H1 (cell line): ENCODE measurements around the gene SYMPK. TPM values are rescaled to one million over a fixed set of nuclear protein-coding genes. Genes with fewer than 3 reads are reported as not detected.

Experiments
- CTCF ChIA-PET: fragments of 300-600 bp; sonication (Branson Sonifier 250); formaldehyde crosslinking; loops from one replicate; lab custom pipeline; 2021; ENCODE audit not compliant: partially characterized antibody; lab: Charles Lee
- POLR2A ChIA-PET: fragments of 300-600 bp; sonication (Branson Sonifier 250); formaldehyde crosslinking; loops from one replicate; lab custom pipeline; 2021; ENCODE audit warnings: inconsistent platforms; ENCODE audit not compliant: partially characterized antibody; lab: Charles Lee
- DNase-seq, 2 experiments: peaks; one replicate each; pipeline versions ENCODE4 v3.0.0 to v3.0.0-alpha.2; 2010 to 2022; ENCODE audit warnings: low spot score in 2 of 2, low read depth in 1 of 2, mixed read lengths in 1 of 2
- FAIRE-seq: peaks from 2 replicates; lab custom pipeline; 2011; peaks lifted over from hg19 to GRCh38; lab: Jason Lieb, UNC
- H2AFZ ChIP-seq: 2 replicates; pipeline ENCODE4 v1.8.1; 2012; ENCODE audit warnings: low read length, inconsistent platforms
- H2AK5ac ChIP-seq: 2 replicates; pipeline ENCODE4 v1.6.1; 2013; ENCODE audit warnings: low read depth, low read length
- H2BK120ac ChIP-seq: replicated peaks from 2 replicates; pipeline ENCODE3; 2013; ENCODE audit warnings: low read depth, low read length, inconsistent platforms
- H2BK12ac ChIP-seq: 2 replicates; pipeline ENCODE4 v1.6.1; 2013; ENCODE audit warnings: low read depth, low read length
- H2BK15ac ChIP-seq: 2 replicates; pipeline ENCODE4 v1.6.1; 2013; ENCODE audit warnings: low read length
- H2BK20ac ChIP-seq: 2 replicates; pipeline ENCODE4 v1.6.1; 2013; ENCODE audit warnings: low read length
- H2BK5ac ChIP-seq: 2 replicates; pipeline ENCODE4 v1.6.1; 2013; ENCODE audit warnings: low read depth, low read length
- H3K14ac ChIP-seq: 2 replicates; pipeline ENCODE4 v1.6.1; 2013; ENCODE audit warnings: inconsistent platforms; ENCODE audit not compliant: insufficient read length
- H3K18ac ChIP-seq: 2 replicates; pipeline ENCODE4 v1.6.1; 2013; ENCODE audit warnings: low read length; ENCODE audit errors: extremely low read depth
- H3K23ac ChIP-seq: 2 replicates; pipeline ENCODE4 v1.6.1; 2013; ENCODE audit warnings: inconsistent platforms; ENCODE audit not compliant: insufficient read length
- H3K23me2 ChIP-seq: 2 replicates; pipeline ENCODE4 v1.6.1; 2013; ENCODE audit warnings: low read depth, low read length
- H3K27ac ChIP-seq: 2 replicates; pipeline ENCODE4 v1.6.1; 2011; ENCODE audit warnings: low read depth, low read length, inconsistent platforms
- H3K27me3 ChIP-seq, 4 experiments: replicated peaks in 1 of 4; 1 replicate in 1 of 4; 2 replicates in 3 of 4; pipeline versions ENCODE4 v1.6.1 to v1.8.1; 2011 to 2013; ENCODE audit warnings: low read length in 3 of 4, mild to moderate bottlenecking in 3 of 4, inconsistent platforms in 2 of 4, mixed read lengths in 2 of 4, moderate library complexity in 1 of 4; ENCODE audit not compliant: control insufficient read depth in 3 of 4, insufficient read depth in 3 of 4; ENCODE audit errors: extremely low read depth in 1 of 4
- H3K36me3 ChIP-seq, 4 experiments: 2 replicates each; pipeline versions ENCODE4 v1.6.1 to v1.8.1; 2011 to 2013; ENCODE audit warnings: mild to moderate bottlenecking in 4 of 4, low read length in 3 of 4, moderate library complexity in 2 of 4, control low read depth in 1 of 4, inconsistent platforms in 1 of 4; ENCODE audit not compliant: insufficient read depth in 4 of 4, control insufficient read depth in 2 of 4
- H3K4ac ChIP-seq: replicated peaks from 2 replicates; pipeline ENCODE3; 2013; ENCODE audit warnings: low read length, low read depth, mixed read lengths, inconsistent platforms; ENCODE audit not compliant: insufficient read length
- H3K4me1 ChIP-seq, 4 experiments: replicated peaks in 1 of 4; 1 replicate in 1 of 4; 2 replicates in 3 of 4; pipeline versions ENCODE4 v1.6.1 to v1.8.1; 2011 to 2013; ENCODE audit warnings: low read length in 3 of 4, inconsistent platforms in 2 of 4, mixed read lengths in 1 of 4; ENCODE audit not compliant: insufficient read depth in 4 of 4, control insufficient read depth in 3 of 4
- H3K4me2 ChIP-seq, 2 experiments: 2 replicates each; pipeline versions ENCODE4 v1.6.1 to v1.8.1; 2011 to 2013; ENCODE audit warnings: low read depth in 2 of 2, low read length in 2 of 2, control low read depth in 1 of 2, inconsistent platforms in 1 of 2, mild to moderate bottlenecking in 1 of 2; ENCODE audit not compliant: insufficient read depth in 1 of 2
- H3K4me3 ChIP-seq, 4 experiments: fragments of 200-600, 300-600 bp in 1 of 4; sonication (generic), shearing (Covaris generic), sonication (Bioruptor Twin) in 1 of 4; 2 replicates each; pipeline versions ENCODE4 v1.5.1 to v1.8.1; 2011 to 2016; ENCODE audit warnings: low read length in 4 of 4, low read depth in 3 of 4, control low read depth in 2 of 4, inconsistent platforms in 2 of 4, mild to moderate bottlenecking in 2 of 4, mixed read lengths in 1 of 4, moderate library complexity in 1 of 4; ENCODE audit not compliant: insufficient read depth in 2 of 4; ENCODE audit errors: extremely low read depth in 1 of 4
- H3K56ac ChIP-seq: replicated peaks from 2 replicates; pipeline ENCODE3; 2013; ENCODE audit warnings: low read depth, mild to moderate bottlenecking, mixed read lengths, low read length, inconsistent platforms; ENCODE audit not compliant: insufficient read length
- H3K79me1 ChIP-seq: 2 replicates; pipeline ENCODE4 v1.6.1; 2013; ENCODE audit warnings: low read depth, low read length, control low read depth
- H3K79me2 ChIP-seq, 2 experiments: 2 replicates each; pipeline versions ENCODE4 v1.6.1 to v1.8.1; 2012 to 2013; ENCODE audit warnings: low read length in 2 of 2, mild to moderate bottlenecking in 2 of 2, inconsistent platforms in 1 of 2; ENCODE audit not compliant: insufficient read depth in 2 of 2, control insufficient read depth in 1 of 2
- H3K9ac ChIP-seq, 4 experiments: replicated peaks in 1 of 4; 1 replicate in 1 of 4; 2 replicates in 3 of 4; pipeline versions ENCODE4 v1.6.1 to v1.8.1; 2011 to 2013; ENCODE audit warnings: low read depth in 3 of 4, low read length in 3 of 4, control low read depth in 2 of 4, mild to moderate bottlenecking in 2 of 4, moderate library complexity in 2 of 4, inconsistent platforms in 1 of 4; ENCODE audit errors: extremely low read depth in 1 of 4
- H3K9me3 ChIP-seq, 2 experiments: 2 replicates each; pipeline versions ENCODE4 v1.6.1 to v1.8.1; 2012 to 2013; ENCODE audit warnings: mild to moderate bottlenecking in 2 of 2, moderate library complexity in 2 of 2, control low read depth in 1 of 2, inconsistent platforms in 1 of 2, low read depth in 1 of 2, low read length in 1 of 2, mixed read lengths in 1 of 2; ENCODE audit not compliant: insufficient read depth in 2 of 2
- H4K20me1 ChIP-seq, 2 experiments: replicated peaks in 1 of 2; 2 replicates each; pipeline versions ENCODE3 to v1.8.1; 2011 to 2013; ENCODE audit warnings: inconsistent platforms in 2 of 2, low read length in 2 of 2, mild to moderate bottlenecking in 1 of 2; ENCODE audit not compliant: insufficient read depth in 2 of 2, control insufficient read depth in 1 of 2
- H4K5ac ChIP-seq: 2 replicates; pipeline ENCODE4 v1.6.1; 2013; ENCODE audit warnings: low read length, low read depth, mixed read lengths, inconsistent platforms; ENCODE audit not compliant: insufficient read length
- H4K8ac ChIP-seq: 2 replicates; pipeline ENCODE4 v1.8.0; 2013; ENCODE audit warnings: mild to moderate bottlenecking, moderate library complexity, low read length, inconsistent platforms; ENCODE audit not compliant: insufficient read depth; ENCODE audit errors: extremely low read depth
- H4K91ac ChIP-seq: replicated peaks from 2 replicates; pipeline ENCODE3; 2013; ENCODE audit warnings: low read length, mixed read lengths, inconsistent platforms; ENCODE audit not compliant: insufficient read length
- CBX5 ChIP-seq: fragments of 300-800, 300-1000 bp; sonication (generic); IDR thresholded peaks from 2 replicates; pipeline ENCODE4 v1.7.1; 2016; ENCODE audit warnings: antibody characterized with exemption, low read length, low read depth
- NRF1 ChIP-seq: IDR thresholded peaks from 2 replicates; pipeline ENCODE4 v1.6.1; 2011; ENCODE audit warnings: mild to moderate bottlenecking, low read depth, low read length, improper control_type of control experiment
- PHF8 ChIP-seq: fragments of 200-600 bp; sonication (generic); conservative IDR thresholded peaks from 2 replicates; pipeline ENCODE4 v1.7.1; 2012; ENCODE audit warnings: low read depth, mild to moderate bottlenecking, inconsistent platforms, low read length, moderate library complexity
- POLR2AphosphoS5 ChIP-seq: IDR thresholded peaks from 2 replicates; pipeline ENCODE4 v1.6.1; 2011; ENCODE audit warnings: low read depth, low read length
- RBBP5 ChIP-seq: IDR thresholded peaks from 2 replicates; pipeline ENCODE4 v1.7.1; 2012; ENCODE audit warnings: low read depth, mild to moderate bottlenecking, inconsistent platforms, low read length, moderate library complexity, borderline replicate concordance
- TAF1 ChIP-seq: IDR thresholded peaks from 2 replicates; pipeline ENCODE4 v1.6.1; 2011; ENCODE audit warnings: mild to moderate bottlenecking, low read depth, low read length
- TAF7 ChIP-seq: optimal IDR thresholded peaks from 2 replicates; pipeline ENCODE3; 2011; ENCODE audit warnings: low read depth, mild to moderate bottlenecking, inconsistent platforms, low read length, moderate library complexity, borderline replicate concordance
- TCF12 ChIP-seq: IDR thresholded peaks from 2 replicates; pipeline ENCODE4 v1.6.1; 2011; ENCODE audit warnings: low read depth, mild to moderate bottlenecking, low read length
- WGBS, 2 experiments: shearing (Covaris generic) in 1 of 2; methylation state at CpG; one replicate each; pipeline versions ENCODE4 v1.1.6 to v1.1.7; 2013 to 2015; ENCODE audit warnings: low lambda C conversion rate in 2 of 2, mixed read lengths in 2 of 2, inconsistent platforms in 1 of 2, low coverage in 1 of 2, missing lambda C conversion rate in 1 of 2; ENCODE audit not compliant: insufficient replicate concordance in 2 of 2, insufficient coverage in 1 of 2, insufficient read length in 1 of 2; ENCODE audit errors: extremely low coverage in 1 of 2, missing lambda C conversion rate in 1 of 2; 5-methylcytosine and 5-hydroxymethylcytosine counted together
- polyA plus RNA-seq, 7 experiments: library from polyadenylated mRNA; depleted of rRNA in 3 of 7; stranded (reverse) in 5 of 7; unstranded in 2 of 7; fragments of >200 nt in 5 of 7; fragments of 200-250 nt in 2 of 7; gene quantifications; 1 replicate in 5 of 7; 2 replicates in 1 of 7; 4 replicates in 1 of 7; pipeline versions ENCODE4 v1.2.1 to v1.2.3, GENCODE V29; 2011 to 2013; ENCODE audit warnings: missing spikeins in 2 of 7, mixed read lengths in 2 of 7
- total RNA-seq: library from RNA; stranded (reverse); fragmentation: NEBNext Ultra II Directional; extraction: Animal tissue kit (Norgen Biotek cat#: 25700); gene quantifications from 2 replicates; pipeline ENCODE4 v1.2.1, GENCODE V29; 2021
- TF ChIP-seq, protein P1 (sequence below): IDR thresholded peaks from 2 replicates; pipeline ENCODE4 v1.6.1; 2012; ENCODE audit warnings: inconsistent platforms
- TF ChIP-seq, protein P2 (sequence below): IDR thresholded peaks from 2 replicates; pipeline ENCODE4 v1.6.1; 2012; ENCODE audit warnings: inconsistent platforms

Gene SYMPK
- total and polyA plus RNA-seq, 2 of the 8 experiments (the other 6 are each of a cell fraction or from before 2014, with no cell fraction given): 93.6 to 99.5 TPM

DNA sequence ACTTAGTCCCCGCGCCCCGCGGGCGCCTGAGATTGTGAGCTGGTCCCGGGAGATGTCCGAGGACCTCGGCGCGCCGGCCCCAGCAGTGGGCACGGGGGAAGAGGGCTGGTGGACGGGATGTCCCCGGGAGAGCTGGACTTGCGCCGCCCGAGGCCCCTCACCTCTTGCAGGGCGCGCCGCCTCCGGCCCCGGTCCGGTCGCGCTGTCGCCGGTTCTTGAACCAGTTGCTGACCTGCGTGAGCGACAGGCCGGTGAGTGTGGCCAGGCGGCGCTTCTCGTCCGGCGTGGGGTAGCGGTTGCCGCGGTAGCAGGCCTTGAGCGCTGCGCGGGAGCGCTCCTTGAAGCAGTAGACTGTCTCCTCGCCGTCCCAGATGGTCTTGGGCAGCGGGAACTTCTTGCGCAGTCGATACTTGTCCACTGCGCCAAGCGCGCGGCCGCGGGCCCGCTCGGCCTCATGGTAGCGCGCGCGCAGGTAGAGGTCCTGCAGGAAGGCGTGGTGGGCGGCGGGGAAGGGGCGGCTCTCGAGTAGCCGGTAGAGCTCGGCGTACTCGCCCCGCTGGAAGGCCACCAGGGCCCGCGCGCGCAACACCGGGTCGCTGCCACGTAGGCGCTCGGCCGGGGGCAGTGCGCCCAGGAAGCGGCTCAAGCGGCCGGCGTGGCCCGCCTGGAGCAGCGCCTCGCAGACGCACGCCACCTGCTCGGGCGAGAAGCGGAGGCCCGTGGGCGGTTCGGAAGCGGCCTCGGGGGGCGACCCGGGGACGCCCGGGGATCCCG, 94.9 kb downstream of the SYMPK start:
- Histone ChIP-seq H2AFZ (no peak overlapping the region), H2BK20ac (no peak overlapping the region), H3K4me3 (peak overlapping the region; percentile 57 to 89 (median 71)), H3K18ac (peak overlapping the region; percentile 87), H3K36me3 (peaks cover 0 to 2% (median 0%) of the 10 kb centered on the region in 4 experiments; a peak in 2 of 8 replicates), H3K9ac (peak overlapping the region; percentile 22 to 78 (median 70)), H3K56ac (peak overlapping the region; percentile 92), H3K4ac (peak overlapping the region; percentile 41), H4K91ac (peak overlapping the region; percentile 32), H2BK12ac (peak overlapping the region; percentile 75; the same call in 1 of the 2 replicates), H3K79me2 (no peaks in the 10 kb centered on the region), H3K9me3 (no peaks in the 10 kb centered on the region), H3K27me3 (no peaks in the 10 kb centered on the region), H2BK15ac (no peak overlapping the region), H2BK120ac (no peak overlapping the region), H2BK5ac (0 out of 2 replicates have a peak overlapping the region, but pooled peaks have one; percentile 44), H4K5ac (peak overlapping the region; percentile 51), H3K79me1 (no peaks in the 10 kb centered on the region), H3K27ac (peak overlapping the region; percentile 96; the same call in 1 of the 2 replicates), H3K4me1 (peaks cover 7 to 41% (median 31%) of the 10 kb centered on the region in 4 experiments), H4K8ac (peak overlapping the region; percentile 95), H3K23ac (no peak overlapping the region), H3K14ac (no peak overlapping the region), H3K23me2 (peaks cover 28% of the 10 kb centered on the region), H2AK5ac (no peak overlapping the region; the same call in 1 of the 2 replicates), H3K4me2 (peak overlapping the region; percentile 61 to 94), H4K20me1 (peaks cover 0 to 3% of the 10 kb centered on the region in 2 experiments)
- 1% methylated on average over 81 of the region's 102 CpGs; no CpG with 5 or more reads in 1 of the 2 experiments for WGBS, 2 experiments
- ChIA-PET CTCF (interaction anchor here (0.6 to 6.7 kb wide), 16 partner anchors 9 to 1059 kb away, joined by 3 to 55 read pairs (median 4); partner anchors contain the start of genes DMPK, DMWD, FOXA3 and RSPH6A), POLR2A (interaction anchor here (0.5 to 16.2 kb wide), 25 partner anchors 12 to 240 kb away, joined by 3 to 284 read pairs (median 6); partner anchors contain the start of genes DMPK, DMWD, FBXO46 and MEIOSIN)
- DNase-seq: peak in 1 of 2 experiments; percentile 79
- no peak for FAIRE-seq
- TF ChIP-seq, protein P1, sequence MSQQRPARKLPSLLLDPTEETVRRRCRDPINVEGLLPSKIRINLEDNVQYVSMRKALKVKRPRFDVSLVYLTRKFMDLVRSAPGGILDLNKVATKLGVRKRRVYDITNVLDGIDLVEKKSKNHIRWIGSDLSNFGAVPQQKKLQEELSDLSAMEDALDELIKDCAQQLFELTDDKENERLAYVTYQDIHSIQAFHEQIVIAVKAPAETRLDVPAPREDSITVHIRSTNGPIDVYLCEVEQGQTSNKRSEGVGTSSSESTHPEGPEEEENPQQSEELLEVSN: peak; percentile 49; the same call in 1 of the 2 replicates
- TF ChIP-seq TAF1 (peak; percentile 18; the same call in 1 of the 2 replicates), POLR2AphosphoS5 (0 out of 2 replicates have a peak, but pooled peaks have one; percentile 7), CBX5 (no peak), NRF1 (0 out of 2 replicates have a peak, but pooled peaks have one; percentile 8), RBBP5 (no peak), TAF7 (no peak), PHF8 (no peak; the same call in 1 of the 2 replicates), TCF12 (no peak)
- TF ChIP-seq, protein P2, sequence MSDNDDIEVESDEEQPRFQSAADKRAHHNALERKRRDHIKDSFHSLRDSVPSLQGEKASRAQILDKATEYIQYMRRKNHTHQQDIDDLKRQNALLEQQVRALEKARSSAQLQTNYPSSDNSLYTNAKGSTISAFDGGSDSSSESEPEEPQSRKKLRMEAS: peak; percentile 56
